OCI-LY3 (cell line): ENCODE measurements around the gene LRWD1.
A peak's percentile ranks its signal among the peaks of the same experiment; 100 is the strongest.

Experiments used
- H2AFZ ChIP-seq: fragments of 200-600, 300-600 bp; shearing (Covaris generic); 2 replicates; pipeline ENCODE4 v1.6.0; 2014; ENCODE audit warnings: antibody characterized with exemption, low read depth, low read length
- H3K27ac ChIP-seq: fragments of 200-600, 300-600 bp; sonication (generic); 2 replicates; pipeline ENCODE4 v1.5.1; 2014; ENCODE audit warnings: mild to moderate bottlenecking, low read length, moderate library complexity, mixed read lengths
- H3K27me3 ChIP-seq: fragments of 200-600, 300-600 bp; sonication (generic); 2 replicates; pipeline ENCODE4 v1.6.1; 2014; ENCODE audit warnings: low read depth, low read length, mixed read lengths
- H3K36me3 ChIP-seq: fragments of 200-600, 300-600 bp; sonication (generic); replicated peaks from 2 replicates; pipeline ENCODE3; 2014; ENCODE audit warnings: low read depth, low read length, mixed read lengths
- H3K4me1 ChIP-seq: fragments of 300-600, 200-600 bp; sonication (generic); 2 replicates; pipeline ENCODE4 v1.6.1; 2014; ENCODE audit warnings: low read length, mixed read lengths
- H3K4me2 ChIP-seq: fragments of 200-600, 300-600 bp; sonication (generic); 2 replicates; pipeline ENCODE4 v1.6.1; 2014; ENCODE audit warnings: low read length, mixed read lengths
- H3K4me3 ChIP-seq: fragments of 300-600, 200-600 bp; sonication (generic); 2 replicates; pipeline ENCODE4 v1.5.1; 2014; ENCODE audit warnings: antibody characterized with exemption, mild to moderate bottlenecking, low read length, moderate library complexity
- H3K79me2 ChIP-seq: fragments of 300-600, 200-600 bp; shearing (Covaris generic); 2 replicates; pipeline ENCODE4 v1.6.1; 2014; ENCODE audit warnings: mild to moderate bottlenecking, low read length, mixed read lengths
- H3K9ac ChIP-seq: fragments of 300-600, 200-600 bp; shearing (Covaris generic); 2 replicates; pipeline ENCODE4 v1.6.0; 2014; ENCODE audit warnings: mild to moderate bottlenecking, low read length, moderate library complexity
- H3K9me3 ChIP-seq: fragments of 200-600, 300-600 bp; shearing (Covaris generic); 2 replicates; pipeline ENCODE4 v1.6.1; 2014; ENCODE audit warnings: low read length, mixed read lengths; ENCODE audit not compliant: insufficient read depth
- H4K20me1 ChIP-seq: fragments of 200-600, 300-600 bp; sonication (generic); 2 replicates; pipeline ENCODE4 v1.6.1; 2016; ENCODE audit warnings: low read length, mixed read lengths; ENCODE audit not compliant: insufficient read depth
- CTCF ChIP-seq: fragments of 200-600, 300-600 bp; sonication (generic); IDR thresholded peaks from 2 replicates; pipeline ENCODE4 v1.5.1; 2014; ENCODE audit warnings: antibody characterized with exemption, low read length, low read depth
- EZH2phosphoT487 ChIP-seq: fragments of 200-600 bp; shearing (Covaris generic); IDR thresholded peaks from 2 replicates; pipeline ENCODE4 v1.6.1; 2018; ENCODE audit warnings: antibody characterized with exemption, mixed run types, low read depth

The LRWD1 gene

DNA sequence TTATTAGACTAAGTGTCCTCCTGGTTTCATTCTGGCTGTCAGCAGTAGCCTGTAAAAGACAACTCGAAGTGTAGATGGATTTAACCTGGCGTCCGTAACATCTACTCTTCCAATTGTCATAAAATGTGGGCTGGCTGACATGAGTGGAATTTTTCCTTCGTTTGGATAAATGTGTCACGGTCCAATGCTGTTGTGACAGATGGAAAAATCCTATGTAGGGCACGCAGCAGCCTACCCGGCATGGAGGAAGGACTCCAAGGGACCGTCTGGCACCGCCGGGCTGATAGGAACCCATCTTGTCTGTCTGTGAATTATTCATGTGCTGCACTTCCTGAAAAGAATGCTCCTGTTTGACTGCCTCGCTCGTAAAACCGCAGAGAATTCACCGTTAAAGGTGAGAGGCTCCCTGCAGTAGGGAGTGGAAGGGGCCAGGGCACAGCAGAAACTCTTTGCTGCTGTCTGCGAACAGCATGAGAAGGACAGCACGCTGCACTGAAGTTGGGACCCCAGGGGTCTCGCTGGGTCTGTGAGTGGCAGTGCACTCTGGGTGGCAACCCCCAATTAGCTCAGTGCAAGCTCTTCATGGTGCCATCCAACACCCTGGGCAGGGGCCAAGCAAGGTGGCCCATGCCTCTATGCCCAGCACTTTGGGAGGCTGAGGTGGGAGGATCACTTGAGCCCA, 33.0 kb upstream of the LRWD1 start:
- Histone ChIP-seq H3K27me3 (no peaks in the 10 kb centered on the region), H3K4me3 (peak overlapping the region; percentile 91), H3K9me3 (no peaks in the 10 kb centered on the region), H3K4me1 (peaks cover 59% of the 10 kb centered on the region), H3K36me3 (peaks cover 17% of the 10 kb centered on the region), H3K4me2 (peak overlapping the region; percentile 82), H3K79me2 (peaks cover 32% of the 10 kb centered on the region), H4K20me1 (no peaks in the 10 kb centered on the region), H3K27ac (peak overlapping the region; percentile 93), H3K9ac (peak overlapping the region; percentile 99), H2AFZ (no peak overlapping the region)
- TF ChIP-seq CTCF, result no peak
- no peak for TF ChIP-seq EZH2phosphoT487

DNA sequence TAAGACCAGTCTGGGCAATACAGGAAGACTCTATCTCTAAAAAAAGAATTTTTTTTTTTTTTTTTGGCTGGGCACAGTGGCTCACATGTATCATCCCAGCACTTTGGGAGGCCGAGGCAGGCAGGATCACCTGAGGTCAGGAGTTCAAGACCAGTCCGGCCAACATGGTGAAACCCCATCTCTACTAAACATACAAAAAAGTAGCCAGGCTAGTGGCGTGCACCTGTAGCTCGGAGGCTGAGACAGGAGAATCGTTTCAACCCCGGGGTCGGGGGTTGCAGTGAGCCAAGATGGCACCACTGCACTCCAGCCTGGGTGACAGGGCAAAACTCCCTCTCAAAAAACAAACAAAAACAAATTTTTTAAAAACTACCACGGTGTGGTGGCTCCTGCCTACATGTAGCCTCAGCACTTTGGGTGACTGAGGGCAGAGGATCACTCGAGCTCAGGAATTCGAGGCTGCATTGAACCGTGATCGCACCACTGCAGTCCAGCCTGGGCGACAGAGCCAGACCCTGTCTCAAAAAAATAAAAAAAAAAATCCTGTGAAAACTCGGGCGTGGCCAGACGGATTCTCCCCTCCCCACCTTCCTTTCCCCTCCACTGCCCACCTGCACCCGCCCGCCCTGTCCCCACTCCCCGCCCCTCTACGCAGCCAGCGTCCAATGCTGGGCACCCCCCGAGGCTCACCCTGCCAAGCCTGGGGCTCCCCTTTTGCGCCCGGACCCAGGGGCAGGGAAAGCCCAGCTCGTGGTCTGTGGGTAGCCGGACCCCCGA, 32.2 kb upstream of the LRWD1 start:
- Histone ChIP-seq H3K4me1 (peaks cover 50% of the 10 kb centered on the region), H3K4me3 (peak overlapping the region; percentile 91), H4K20me1 (no peaks in the 10 kb centered on the region), H3K4me2 (peak overlapping the region; percentile 82), H3K79me2 (peaks cover 39% of the 10 kb centered on the region), H3K36me3 (peaks cover 19% of the 10 kb centered on the region), H3K9ac (peak overlapping the region; percentile 99), H3K27ac (peak overlapping the region; percentile 93), H3K27me3 (no peaks in the 10 kb centered on the region), H2AFZ (no peak overlapping the region; the same call in 1 of the 2 replicates), H3K9me3 (no peaks in the 10 kb centered on the region)
- no peak for TF ChIP-seq CTCF
- TF ChIP-seq EZH2phosphoT487, result no peak

DNA sequence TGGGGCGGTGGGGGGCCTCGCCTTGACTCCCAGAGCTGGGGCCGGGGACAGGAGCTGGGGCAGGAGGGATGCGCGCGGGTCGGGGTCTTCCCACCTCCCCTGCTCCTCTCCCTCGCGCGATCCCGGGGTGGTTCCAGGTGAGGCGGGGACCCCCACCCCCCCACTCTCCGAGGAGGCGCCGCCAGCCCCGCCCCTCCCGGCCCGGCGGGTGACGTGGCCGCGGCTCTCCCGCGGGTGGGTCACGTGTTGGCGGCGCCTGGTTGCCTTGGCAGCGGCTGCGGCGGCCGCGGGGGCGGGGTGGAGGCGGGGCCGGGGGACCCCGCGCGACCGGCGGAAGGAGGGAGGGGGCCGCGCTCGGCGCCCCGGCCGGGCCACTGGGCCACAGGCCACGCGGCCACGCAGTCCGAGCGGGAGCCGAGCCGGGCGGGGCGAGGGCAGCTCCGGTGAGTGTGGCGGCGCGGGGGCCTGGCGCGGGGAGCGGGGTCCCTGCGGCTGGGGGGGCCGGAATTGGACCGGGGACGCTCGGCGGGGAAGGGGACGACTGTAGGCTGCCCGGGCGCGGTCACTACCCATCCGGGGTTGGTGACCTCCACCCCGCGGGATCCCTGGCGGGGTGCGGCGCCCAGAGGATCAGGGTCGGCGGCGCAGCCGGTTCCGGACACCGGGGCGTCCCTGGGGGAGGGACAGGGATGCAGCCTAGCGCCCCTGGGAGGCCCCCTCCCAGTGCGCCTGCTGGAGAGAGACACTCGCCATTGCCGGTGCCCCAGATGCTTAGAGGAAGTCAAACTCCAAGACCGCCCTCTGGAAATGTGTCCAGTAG, 31.4 kb upstream of the LRWD1 start, which contains the start of gene ORAI2:
Gene ORAI2 (plus strand): TSS at position 357 of the 820 bp plus-strand sequence. CDS start 5,382 bp downstream, outside the sequence.
- H3K36me3 ChIP-seq, result peaks cover 15% of the 10 kb centered on the region
- H3K27ac ChIP-seq, result peak within 1 kb of the TSS; percentile 93
- H3K27me3 ChIP-seq, result no peaks in the 10 kb centered on the region
- no peak for TF ChIP-seq CTCF
- no peak for TF ChIP-seq EZH2phosphoT487
- H3K4me2 ChIP-seq, result peak within 1 kb of the TSS; percentile 98
- H3K4me3 ChIP-seq, result peak within 1 kb of the TSS; percentile 91
- H4K20me1 ChIP-seq, result no peaks in the 10 kb centered on the region
- peak within 1 kb of the TSS; percentile 99 for H3K9ac ChIP-seq
- H3K79me2 ChIP-seq, result peaks cover 41% of the 10 kb centered on the region
- H3K4me1 ChIP-seq, result peaks cover 43% of the 10 kb centered on the region
- peak within 1 kb of the TSS; percentile 33; the same call in 1 of the 2 replicates for H2AFZ ChIP-seq
- no peaks in the 10 kb centered on the region for H3K9me3 ChIP-seq
